Testis (tissue), 3 donors: Measurements from ENCODE around the gene NR1H3. TPM values are rescaled to one million over a fixed set of nuclear protein-coding genes. Genes with fewer than 3 reads are reported as not detected.

Experiments
- DNase-seq: peaks from one replicate; pipeline ENCODE4 v3.0.0-alpha.2; 2019
- H3K27ac ChIP-seq, 2 donors: fragments of 200-600 bp; sonication (generic); one replicate each; pipeline ENCODE4 v1.5.1; 2019
- H3K27me3 ChIP-seq: fragments of 200-600 bp; sonication (generic); one replicate; pipeline ENCODE4 v1.5.1; 2019
- H3K36me3 ChIP-seq: fragments of 200-600 bp; sonication (generic); one replicate; pipeline ENCODE4 v1.5.1; 2017; ENCODE audit warnings: low read depth; ENCODE audit errors: missing control alignments
- H3K4me1 ChIP-seq: fragments of 200-600 bp; sonication (generic); one replicate; pipeline ENCODE4 v1.5.1; 2019
- H3K4me3 ChIP-seq, 2 donors: fragments of 200-600 bp; sonication (generic); one replicate each; pipeline ENCODE4 v1.5.1; 2017 to 2019
- H3K9me3 ChIP-seq: fragments of 200-600 bp; sonication (generic); one replicate; pipeline ENCODE4 v1.5.1; 2017
- CTCF ChIP-seq, 3 experiments: fragments of 450-650 bp in 2 of 3; fragments of 200-600 bp in 1 of 3; sonication (generic) in 1 of 3; IDR thresholded peaks; one replicate each; pipeline ENCODE4 v1.5.1; 2016 to 2019; ENCODE audit warnings: antibody characterized with exemption in 3 of 3, mild to moderate bottlenecking in 2 of 3, moderate library complexity in 1 of 3
- POLR2A ChIP-seq: fragments of 450-650 bp; IDR thresholded peaks from one replicate; pipeline ENCODE4 v1.6.1; 2017; ENCODE audit warnings: antibody characterized with exemption, mild to moderate bottlenecking, moderate library complexity
- WGBS, 2 donors: methylation state at CpG; one replicate each; pipeline ENCODE4 v1.1.5; 2018; 5-methylcytosine and 5-hydroxymethylcytosine counted together
- intact Hi-C: fragments of 100-400 bp; cut with DNase I; formaldehyde crosslinking; loops from one replicate; pipeline ENCODE4 v1.15.1; 2023; ENCODE audit warnings: low total_unique reads
- polyA plus RNA-seq: library from polyadenylated mRNA; stranded (reverse); fragments of 350-450 nt; fragmentation: Illumina TruSeq; extraction: RNeasy Lipid Tissue Mini Kit (QIAGEN cat#74804); gene quantifications from one replicate; pipeline ENCODE4 v1.2.3, GENCODE V29; 2014; ENCODE audit warnings: low read depth, low replicate concordance; ENCODE audit not compliant: insufficient read depth
- total RNA-seq, 2 donors: library from RNA; depleted of rRNA; stranded (reverse); fragments of >200 nt; gene quantifications; one replicate each; pipeline ENCODE4 v1.2.3, GENCODE V29; 2016

Gene NR1H3
- total and polyA plus RNA-seq, 3 donors from 2014 or later, result 29.4 to 83.4 (median 38.2) TPM

- H3K27me3 ChIP-seq, result no peaks in the 10 kb centered on the region
- 91 to 94% methylated on average over 12 to 21 of the region's 21 CpGs for WGBS, 2 donors
- peaks cover 8% of the 10 kb centered on the region for H3K4me1 ChIP-seq
- no peak overlapping the region for H3K4me3 ChIP-seq
- no peaks in the 10 kb centered on the region for H3K36me3 ChIP-seq
- H3K27ac ChIP-seq, result no peak overlapping the region
- TF ChIP-seq POLR2A (no peak), CTCF (IDR thresholded peaks at IDR 0.05) (no peak)
- no peaks in the 10 kb centered on the region for H3K9me3 ChIP-seq
- DNase-seq, result no peak
- intact Hi-C loops, result no loop called here
These were observed 15.1 kb upstream of the NR1H3 start for GRCh38 chr11:47242596-47243192.

GRCh38 chr11:47243454-47243853 lies 14.3 kb upstream of the NR1H3 start:
- DNase-seq, result no peak
- Histone ChIP-seq H3K27ac (no peak overlapping the region), H3K27me3 (no peaks in the 10 kb centered on the region), H3K36me3 (no peaks in the 10 kb centered on the region), H3K4me3 (no peak overlapping the region), H3K4me1 (peaks cover 12% of the 10 kb centered on the region), H3K9me3 (no peaks in the 10 kb centered on the region)
- intact Hi-C loops, result no loop called here
- TF ChIP-seq CTCF (IDR thresholded peaks at IDR 0.05) (no peak), POLR2A (no peak)
- WGBS, 2 donors, result 75 to 89% methylated on average over 4 of the region's 4 CpGs

- H3K4me1 ChIP-seq, result peaks cover 12% of the 10 kb centered on the region
- DNase-seq, result no peak
- H3K27ac ChIP-seq, result no peak overlapping the region
- no peak overlapping the region for H3K4me3 ChIP-seq
- intact Hi-C loops, result no loop called here
- TF ChIP-seq POLR2A (no peak), CTCF (IDR thresholded peaks at IDR 0.05) (no peak)
- no peaks in the 10 kb centered on the region for H3K9me3 ChIP-seq
- H3K27me3 ChIP-seq, result no peaks in the 10 kb centered on the region
- WGBS, 2 donors, result 86 to 93% methylated on average over 22 to 23 of the region's 23 CpGs
- no peaks in the 10 kb centered on the region for H3K36me3 ChIP-seq
These were observed 13.1 kb upstream of the NR1H3 start for GRCh38 chr11:47244448-47245350.

- WGBS, 2 donors, result 84 to 87% methylated on average over 8 to 11 of the region's 11 CpGs
- Histone ChIP-seq H3K36me3 (no peaks in the 10 kb centered on the region), H3K27me3 (no peaks in the 10 kb centered on the region), H3K27ac (no peak overlapping the region), H3K4me1 (peaks cover 12% of the 10 kb centered on the region), H3K9me3 (no peaks in the 10 kb centered on the region), H3K4me3 (no peak overlapping the region)
- DNase-seq, result no peak
- TF ChIP-seq POLR2A (no peak), CTCF (IDR thresholded peaks at IDR 0.05) (no peak)
- intact Hi-C loops, result no loop called here
These were observed 12.0 kb upstream of the NR1H3 start for GRCh38 chr11:47245611-47246357.
